ACC112 (cell line): ENCODE data around the gene LSM5.
"Not testable (repeated sequence)": the region's sequence is repeated elsewhere in the genome, so short reads cannot be mapped to it uniquely, and the experiment has no call there.

Experiments
- H2AFZ ChIP-seq: fragments of 200-600 bp; sonication (generic); one replicate; pipeline ENCODE4 v1.6.0; 2017; ENCODE audit warnings: antibody characterized with exemption, low read length; ENCODE audit not compliant: unreplicated experiment
- H3K27ac ChIP-seq: fragments of 200-600 bp; sonication (generic); 2 replicates; pipeline ENCODE4 v1.5.1; 2014; ENCODE audit warnings: low read depth, mild to moderate bottlenecking, antibody characterized with exemption, low read length, moderate library complexity
- H3K27me3 ChIP-seq: fragments of 200-600 bp; sonication (generic); 2 replicates; pipeline ENCODE4 v1.6.1; 2014; ENCODE audit warnings: mild to moderate bottlenecking, antibody characterized with exemption, low read length, moderate library complexity, mixed read lengths; ENCODE audit not compliant: insufficient read depth
- H3K36me3 ChIP-seq: fragments of 200-600 bp; sonication (generic); 2 replicates; pipeline ENCODE4 v1.6.1; 2016; ENCODE audit warnings: mild to moderate bottlenecking, antibody characterized with exemption, low read length, moderate library complexity, mixed read lengths; ENCODE audit not compliant: insufficient read depth
- H3K4me1 ChIP-seq: fragments of 200-600 bp; sonication (generic); one replicate; pipeline ENCODE4 v1.6.1; 2016; ENCODE audit warnings: low read length, mixed read lengths; ENCODE audit not compliant: insufficient read depth, unreplicated experiment, control insufficient read depth
- H3K4me3 ChIP-seq: fragments of 200-600 bp; sonication (generic); 2 replicates; pipeline ENCODE4 v1.5.1; 2014; ENCODE audit warnings: mild to moderate bottlenecking, low read depth, low read length
- H3K79me2 ChIP-seq: fragments of 200-600 bp; sonication (generic); one replicate; pipeline ENCODE4 v1.6.0; 2016; ENCODE audit warnings: low read length; ENCODE audit not compliant: control insufficient read depth, unreplicated experiment, insufficient read depth

LSM5 gene

DNA sequence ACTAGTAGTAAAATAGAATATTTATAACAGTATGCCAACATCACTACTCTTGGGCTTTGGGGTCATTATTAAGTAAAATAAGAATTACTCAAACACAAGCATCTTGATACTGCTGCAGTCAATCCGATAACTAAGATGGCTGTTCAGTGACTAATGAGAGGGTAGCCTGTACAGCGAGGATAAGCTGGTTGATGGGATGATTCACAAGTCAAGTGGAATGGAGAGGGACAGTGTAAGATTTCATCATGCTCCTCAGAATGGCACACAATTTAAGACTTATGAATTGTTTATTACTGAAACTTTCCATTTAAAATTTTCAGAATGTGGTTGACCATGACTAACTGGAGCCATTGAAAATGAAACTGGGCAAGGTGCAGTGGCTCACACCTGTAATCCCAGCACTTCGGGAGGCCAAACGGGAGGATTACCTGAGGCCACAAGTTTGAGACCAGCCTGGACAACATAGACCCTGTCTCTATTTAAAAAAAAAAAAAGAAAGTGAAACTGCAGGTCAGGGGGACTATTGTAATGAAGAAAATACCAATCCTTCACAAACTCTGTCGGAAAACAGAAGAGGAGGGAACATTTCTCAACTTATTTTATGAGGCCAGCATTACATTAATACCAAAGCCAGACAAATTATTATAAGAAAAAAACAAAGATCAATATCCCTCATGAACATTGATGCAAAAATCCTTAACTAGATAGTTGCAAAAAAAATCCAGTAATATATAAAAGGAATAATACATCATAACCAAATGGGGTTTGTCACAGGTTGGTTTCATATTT, 16.3 kb upstream of the LSM5 start:
- Histone ChIP-seq H3K27ac (peak overlapping the region; percentile 75), H3K36me3 (peaks cover 4% of the 10 kb centered on the region; the same call in 1 of the 2 replicates), H2AFZ (no peak overlapping the region), H3K4me3 (peak overlapping the region; percentile 54), H3K79me2 (peaks cover 73% of the 10 kb centered on the region), H3K4me1 (peaks cover 24% of the 10 kb centered on the region), H3K27me3 (no peaks in the 10 kb centered on the region)

GRCh38 chr7:32502728-32503127, 12.5 kb upstream of the LSM5 start:
- H3K27ac ChIP-seq = 0 out of 2 replicates have a peak overlapping the region, but pooled peaks have one; percentile 7
- no peak overlapping the region for H2AFZ ChIP-seq
- H3K4me1 ChIP-seq = peaks cover 32% of the 10 kb centered on the region
- H3K4me3 ChIP-seq = no peak overlapping the region
- H3K36me3 ChIP-seq = no peaks in the 10 kb centered on the region
- H3K79me2 ChIP-seq = peaks cover 70% of the 10 kb centered on the region
- no peaks in the 10 kb centered on the region for H3K27me3 ChIP-seq

DNA sequence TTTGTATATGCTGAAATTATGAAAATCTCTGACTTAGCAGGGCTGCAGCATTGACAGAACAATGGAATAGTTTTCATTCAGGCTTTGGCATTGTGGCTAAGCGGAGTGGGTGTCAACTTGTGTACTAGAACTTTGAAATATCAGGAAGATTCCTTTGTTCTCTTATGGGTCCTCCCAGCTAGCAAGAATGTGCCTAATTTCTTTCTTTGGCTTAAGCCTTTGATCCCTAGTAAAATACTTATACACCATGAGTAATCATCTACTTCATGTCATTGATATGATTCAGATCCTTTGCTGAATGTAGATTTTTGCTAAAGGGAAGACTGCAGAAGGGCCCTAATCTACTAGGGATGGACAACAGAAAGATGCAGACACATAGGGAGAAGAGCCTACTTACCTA, 11.3 kb upstream of the LSM5 start:
- H2AFZ ChIP-seq = no peak overlapping the region
- peak overlapping the region; percentile 26 for H3K4me3 ChIP-seq
- H3K27ac ChIP-seq = peak overlapping the region; percentile 66
- peaks cover 68% of the 10 kb centered on the region for H3K79me2 ChIP-seq
- H3K4me1 ChIP-seq = peaks cover 24% of the 10 kb centered on the region
- no peaks in the 10 kb centered on the region for H3K36me3 ChIP-seq
- no peaks in the 10 kb centered on the region for H3K27me3 ChIP-seq

DNA sequence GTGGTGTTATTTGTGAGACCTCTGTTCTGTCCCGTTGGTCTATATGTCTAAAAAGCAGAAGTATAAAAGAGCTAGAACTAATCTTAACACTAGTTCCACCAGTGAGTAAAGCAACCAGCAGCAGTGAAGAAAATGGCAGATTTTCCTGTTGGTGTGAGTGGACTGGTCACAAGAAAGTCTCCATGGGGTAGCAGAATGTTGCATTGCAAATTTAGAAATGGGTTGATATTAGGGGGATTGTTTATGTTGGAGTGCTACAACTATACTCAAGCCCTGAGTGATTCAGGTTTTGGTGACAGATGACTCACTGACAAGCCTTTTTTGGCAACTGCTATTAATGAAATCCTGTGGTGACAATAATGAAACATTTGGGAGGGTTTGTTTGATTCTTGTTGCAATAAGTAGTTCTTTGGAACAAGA, 10.8 kb upstream of the LSM5 start:
- peak overlapping the region; percentile 66 for H3K27ac ChIP-seq
- no peaks in the 10 kb centered on the region for H3K27me3 ChIP-seq
- H3K4me1 ChIP-seq = peaks cover 23% of the 10 kb centered on the region
- H3K79me2 ChIP-seq = peaks cover 74% of the 10 kb centered on the region
- H3K36me3 ChIP-seq = no peaks in the 10 kb centered on the region
- H3K4me3 ChIP-seq = peak overlapping the region; percentile 26
- H2AFZ ChIP-seq = no peak overlapping the region

DNA sequence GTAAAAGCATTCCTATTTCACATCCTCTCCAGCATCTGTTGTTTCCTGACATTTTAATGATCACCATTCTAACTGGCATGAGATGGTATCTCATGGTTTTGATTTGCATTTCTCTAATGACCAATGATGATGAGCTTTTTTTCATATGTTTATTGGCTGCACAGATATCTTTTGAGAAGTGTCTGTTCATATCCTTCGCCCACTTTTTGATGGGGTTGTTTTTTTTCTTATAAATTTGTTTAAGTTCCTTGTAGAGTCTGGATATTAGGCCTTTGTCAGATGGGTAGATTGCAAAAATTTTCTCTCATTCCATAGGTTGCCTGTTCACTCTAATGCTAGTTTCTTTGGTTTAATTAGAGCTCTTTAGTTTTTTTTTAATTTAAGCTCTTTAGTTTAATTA, 10.0 kb upstream of the LSM5 start:
- H3K36me3 ChIP-seq, H3K27me3 ChIP-seq, H3K4me3 ChIP-seq, H2AFZ ChIP-seq: not testable (repeated sequence)
- Histone ChIP-seq H3K79me2 (peaks cover 73% of the 10 kb centered on the region), H3K27ac (peak overlapping the region; percentile 66; the same call in 1 of the 2 replicates), H3K4me1 (peaks cover 19% of the 10 kb centered on the region)

- H3K27ac ChIP-seq = not testable (repeated sequence)
These were observed 9.6 kb upstream of the LSM5 start for GRCh38 chr7:32499755-32500154.

DNA sequence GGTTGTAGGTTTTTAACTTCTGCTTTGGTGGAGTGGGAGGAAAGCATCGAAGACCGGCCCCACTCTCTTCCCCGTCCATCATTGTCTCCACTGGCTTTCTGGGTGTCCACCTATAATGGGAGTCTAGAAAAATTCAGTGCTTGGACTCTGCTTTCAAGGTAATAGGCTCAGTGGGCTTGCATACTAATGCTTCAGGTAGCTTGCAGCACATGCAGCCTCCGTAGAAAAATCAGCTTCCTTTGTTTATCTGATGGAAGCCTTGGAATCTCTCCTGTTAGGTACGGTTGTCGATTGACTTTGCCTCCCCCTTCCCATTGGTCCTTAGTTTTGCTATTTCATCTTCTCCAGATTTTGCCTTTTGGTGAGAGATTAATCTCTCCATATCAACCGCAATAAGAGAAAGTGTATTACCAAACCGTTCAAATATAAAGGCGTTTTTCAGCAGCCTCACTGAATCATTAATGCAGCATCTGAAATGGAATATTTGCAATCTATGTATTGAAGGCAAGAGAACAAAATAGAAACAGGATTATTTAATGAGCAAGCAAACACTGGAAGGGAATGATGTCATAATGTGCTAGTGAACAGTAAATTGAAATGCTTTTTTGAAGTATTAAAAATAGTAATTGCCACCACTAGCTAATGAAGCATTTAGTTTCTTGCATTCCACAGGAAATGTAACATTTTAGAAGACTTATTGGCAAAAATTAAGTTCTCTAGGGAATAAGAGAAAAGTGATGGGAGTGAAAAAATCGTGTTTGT, 6.1 kb upstream of the LSM5 start:
- Histone ChIP-seq H2AFZ (no peak overlapping the region), H3K79me2 (peaks cover 51% of the 10 kb centered on the region), H3K4me1 (peaks cover 13% of the 10 kb centered on the region), H3K36me3 (no peaks in the 10 kb centered on the region), H3K4me3 (peak overlapping the region; percentile 90), H3K27me3 (no peaks in the 10 kb centered on the region), H3K27ac (peak overlapping the region; percentile 82; the same call in 1 of the 2 replicates)

More at GRCh38 chr7:32499755-32500154, 9.6 kb upstream of the LSM5 start:
- not testable (repeated sequence) for H3K4me3 ChIP-seq, H2AFZ ChIP-seq, H3K27me3 ChIP-seq, H3K36me3 ChIP-seq
- Histone ChIP-seq H3K79me2 (peaks cover 73% of the 10 kb centered on the region), H3K4me1 (peaks cover 19% of the 10 kb centered on the region)

DNA sequence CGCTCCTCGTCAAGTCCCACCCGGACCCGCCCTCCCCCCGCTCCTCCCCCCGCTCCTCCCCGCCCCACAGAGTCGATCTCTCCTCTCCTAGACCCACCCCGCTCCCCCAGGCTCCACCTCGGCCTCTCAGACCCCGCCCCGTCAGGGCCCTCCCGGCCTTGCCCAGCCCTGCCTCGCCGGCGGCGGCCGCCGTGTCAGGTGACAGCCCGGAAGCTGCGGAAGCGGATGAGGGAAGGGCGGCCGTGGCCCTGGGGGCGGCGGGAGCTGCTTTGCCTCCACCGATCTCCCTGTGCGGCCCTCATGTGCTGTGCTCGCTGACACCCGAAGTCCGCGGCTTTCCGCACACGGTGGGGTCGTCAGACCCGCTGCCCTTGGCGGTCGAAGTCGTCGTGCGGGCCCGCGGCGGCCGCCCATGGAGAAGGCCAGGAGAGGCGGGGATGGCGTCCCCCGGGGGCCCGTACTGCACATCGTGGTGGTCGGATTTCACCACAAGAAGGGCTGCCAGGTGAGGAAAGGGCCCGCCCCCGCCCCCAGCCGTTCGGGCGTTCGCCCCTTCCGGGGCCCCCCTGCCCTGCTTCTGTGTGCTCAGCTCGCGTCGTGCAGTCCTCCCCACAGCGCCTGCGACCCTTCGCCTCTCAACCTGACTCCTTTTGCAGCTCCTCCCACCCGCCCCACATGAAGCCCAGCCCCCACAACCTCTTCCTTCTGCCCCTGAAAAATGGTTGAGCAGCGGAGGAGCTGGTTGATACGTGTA, 5.3 kb upstream of the LSM5 start, which contains the start of gene AVL9:
Gene AVL9 (plus strand): TSS at position 192 of the 754 bp plus-strand sequence. CDS start 221 bp downstream, at position 413.
- H3K27ac ChIP-seq = peak within 1 kb of the TSS; percentile 82
- H3K79me2 ChIP-seq = peaks cover 45% of the 10 kb centered on the region
- peak within 1 kb of the TSS; percentile 86 for H2AFZ ChIP-seq
- no peaks in the 10 kb centered on the region for H3K36me3 ChIP-seq
- peak within 1 kb of the TSS; percentile 90 for H3K4me3 ChIP-seq
- no peaks in the 10 kb centered on the region for H3K27me3 ChIP-seq
- H3K4me1 ChIP-seq = peaks cover 6% of the 10 kb centered on the region

GRCh38 chr7:32494946-32495297, 4.7 kb upstream of the LSM5 start:
- 0 out of 2 replicates have a peak overlapping the region, but pooled peaks have one; percentile 12 for H3K27ac ChIP-seq
- H3K79me2 ChIP-seq = peaks cover 44% of the 10 kb centered on the region

GRCh38 chr7:32489788-32490126, 423 bp downstream of the LSM5 start:
- Histone ChIP-seq H3K27me3 (no peaks in the 10 kb centered on the region), H3K36me3 (peaks cover 4% of the 10 kb centered on the region; the same call in 1 of the 2 replicates), H3K4me3 (peak overlapping the region; percentile 95), H3K79me2 (peaks cover 22% of the 10 kb centered on the region), H3K4me1 (peaks cover 16% of the 10 kb centered on the region), H2AFZ (peak overlapping the region; percentile 98), H3K27ac (peak overlapping the region; percentile 69; the same call in 1 of the 2 replicates)

More at GRCh38 chr7:32494946-32495297, 4.7 kb upstream of the LSM5 start:
- H2AFZ ChIP-seq = peak overlapping the region; percentile 86
- no peaks in the 10 kb centered on the region for H3K36me3 ChIP-seq
- H3K27me3 ChIP-seq = no peaks in the 10 kb centered on the region
- peaks cover 4% of the 10 kb centered on the region for H3K4me1 ChIP-seq
- H3K4me3 ChIP-seq = peak overlapping the region; percentile 85
